HCT116 (cell line): Measurements from ENCODE around the gene SMIM35.

Experiments used
- EGR1 ChIP-seq: IDR thresholded peaks from 2 replicates; pipeline ENCODE4 v1.6.1; 2012; ENCODE audit warnings: low read depth
- EZH2 ChIP-seq: fragments of 200-600 bp; sonication (generic); IDR thresholded peaks from 2 replicates; pipeline ENCODE4 v1.6.1; 2017; ENCODE audit warnings: antibody characterized with exemption, mixed run types
- FOSL1 ChIP-seq: IDR thresholded peaks from 2 replicates; pipeline ENCODE4 v1.6.1; 2012; ENCODE audit warnings: low read depth
- JUND ChIP-seq: IDR thresholded peaks from 2 replicates; pipeline ENCODE4 v1.6.1; 2012
- POLR2A ChIP-seq: IDR thresholded peaks from 2 replicates; pipeline ENCODE4 v1.7.0; 2011; ENCODE audit warnings: borderline replicate concordance; ENCODE audit not compliant: insufficient read depth, insufficient read length; ENCODE audit errors: extremely low read depth
- POLR2AphosphoS5 ChIP-seq: IDR thresholded peaks from 2 replicates; pipeline ENCODE4 v1.6.1; 2011; ENCODE audit warnings: mild to moderate bottlenecking, low read depth, low read length, moderate library complexity
- RAD21 ChIP-seq: IDR thresholded peaks from 2 replicates; pipeline ENCODE4 v1.6.1; 2012; ENCODE audit warnings: low read depth, mild to moderate bottlenecking
- YY1 ChIP-seq: IDR thresholded peaks from 2 replicates; pipeline ENCODE4 v1.6.1; 2011; ENCODE audit warnings: low read length, low read depth, moderate library complexity, mild to moderate bottlenecking; ENCODE audit not compliant: insufficient replicate concordance; ENCODE audit errors: extremely low read depth
- ZBTB33 ChIP-seq: IDR thresholded peaks from 2 replicates; pipeline ENCODE4 v1.6.1; 2011; ENCODE audit warnings: mild to moderate bottlenecking, low read length, moderate library complexity; ENCODE audit not compliant: insufficient replicate concordance; ENCODE audit errors: extremely low read depth
- TF ChIP-seq, protein P1 (sequence below), 3 experiments: fragments of 200-600 bp in 1 of 3; sonication (generic) in 1 of 3; IDR thresholded peaks in 2 of 3; conservative IDR thresholded peaks in 1 of 3; 2 replicates each; pipeline ENCODE4 v1.5.1; 2012 to 2017; ENCODE audit warnings: low read depth in 2 of 3, low read length in 2 of 3, antibody characterized with exemption in 1 of 3, borderline replicate concordance in 1 of 3, control low read depth in 1 of 3, mild to moderate bottlenecking in 1 of 3, mixed read lengths in 1 of 3, mixed run types in 1 of 3, moderate library complexity in 1 of 3; ENCODE audit not compliant: insufficient read depth in 1 of 3
- TF ChIP-seq, protein P2 (sequence below): IDR thresholded peaks from 2 replicates; pipeline ENCODE4 v1.6.1; 2012

DNA sequence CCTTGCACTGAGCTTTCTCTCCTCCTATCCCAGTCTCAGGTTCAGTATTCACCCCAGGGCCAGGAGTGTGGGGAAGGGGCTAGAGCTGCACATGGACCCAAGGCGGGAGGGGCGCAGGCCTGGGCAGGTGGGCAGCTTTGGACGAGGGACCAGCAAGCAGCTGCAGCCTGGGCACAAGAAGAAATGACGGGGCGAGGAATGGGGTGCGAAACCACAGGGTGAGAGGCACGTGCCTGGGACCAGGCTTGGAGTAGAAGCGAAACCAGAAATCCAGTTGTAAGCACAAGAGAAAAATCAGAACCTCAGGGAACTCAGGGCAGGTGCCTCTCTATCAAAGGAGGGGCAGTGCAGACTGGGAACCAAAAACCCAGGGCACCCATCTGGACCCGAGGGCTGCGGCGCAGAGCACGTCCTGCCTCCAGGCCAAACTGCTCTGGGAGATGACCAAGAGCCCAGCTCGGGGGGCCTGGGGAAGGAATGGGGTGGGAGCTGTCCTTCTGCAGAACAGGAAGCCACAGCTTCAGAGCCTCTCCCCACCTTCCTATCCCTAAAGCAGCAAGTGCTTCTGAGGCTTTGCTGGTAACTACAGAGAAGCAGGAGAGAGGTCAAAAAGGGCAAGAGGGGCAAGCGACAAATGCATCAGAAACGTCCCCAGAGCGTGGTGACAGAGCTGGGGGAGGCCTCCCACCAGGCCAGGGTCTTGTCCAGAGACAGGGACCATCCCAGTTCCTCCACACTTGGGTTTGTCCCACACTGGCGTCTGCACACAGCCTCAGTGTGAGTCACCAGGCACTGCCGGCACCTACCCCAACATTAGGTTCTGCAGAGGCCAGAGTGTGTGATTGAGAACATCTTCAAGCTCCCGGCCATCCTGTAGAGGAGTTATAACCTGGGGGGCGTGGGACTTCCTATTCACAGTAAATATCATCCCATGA lies 28.2 kb downstream of the SMIM35 start:
- TF ChIP-seq POLR2A (no peak), FOSL1 (no peak), JUND (no peak), ZBTB33 (no peak), EZH2 (no peak), POLR2AphosphoS5 (no peak), YY1 (no peak), EGR1 (no peak), RAD21 (no peak)
- TF ChIP-seq, protein P1, sequence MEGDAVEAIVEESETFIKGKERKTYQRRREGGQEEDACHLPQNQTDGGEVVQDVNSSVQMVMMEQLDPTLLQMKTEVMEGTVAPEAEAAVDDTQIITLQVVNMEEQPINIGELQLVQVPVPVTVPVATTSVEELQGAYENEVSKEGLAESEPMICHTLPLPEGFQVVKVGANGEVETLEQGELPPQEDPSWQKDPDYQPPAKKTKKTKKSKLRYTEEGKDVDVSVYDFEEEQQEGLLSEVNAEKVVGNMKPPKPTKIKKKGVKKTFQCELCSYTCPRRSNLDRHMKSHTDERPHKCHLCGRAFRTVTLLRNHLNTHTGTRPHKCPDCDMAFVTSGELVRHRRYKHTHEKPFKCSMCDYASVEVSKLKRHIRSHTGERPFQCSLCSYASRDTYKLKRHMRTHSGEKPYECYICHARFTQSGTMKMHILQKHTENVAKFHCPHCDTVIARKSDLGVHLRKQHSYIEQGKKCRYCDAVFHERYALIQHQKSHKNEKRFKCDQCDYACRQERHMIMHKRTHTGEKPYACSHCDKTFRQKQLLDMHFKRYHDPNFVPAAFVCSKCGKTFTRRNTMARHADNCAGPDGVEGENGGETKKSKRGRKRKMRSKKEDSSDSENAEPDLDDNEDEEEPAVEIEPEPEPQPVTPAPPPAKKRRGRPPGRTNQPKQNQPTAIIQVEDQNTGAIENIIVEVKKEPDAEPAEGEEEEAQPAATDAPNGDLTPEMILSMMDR (IDR thresholded peaks at IDR 0.05 in 2 of 3, conservative IDR thresholded peaks at IDR 0.05 in 1 of 3; ENCODE audit: borderline replicate concordance in 1 of 3, insufficient read depth in 1 of 3, low read depth in 2 of 3, low read length in 2 of 3): no peak
- TF ChIP-seq, protein P2, sequence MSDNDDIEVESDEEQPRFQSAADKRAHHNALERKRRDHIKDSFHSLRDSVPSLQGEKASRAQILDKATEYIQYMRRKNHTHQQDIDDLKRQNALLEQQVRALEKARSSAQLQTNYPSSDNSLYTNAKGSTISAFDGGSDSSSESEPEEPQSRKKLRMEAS: no peak
